ENCODE data around the gene POLR2E. TPM values are rescaled to one million over a fixed set of nuclear protein-coding genes. Genes with fewer than 3 reads are reported as not detected.
"Not testable (repeated sequence)": the region's sequence is repeated elsewhere in the genome, so short reads cannot be mapped to it uniquely, and the experiment has no call there.

The POLR2E gene
- total RNA-seq, 1 donor from 2014 or later, result 173 TPM

DNA sequence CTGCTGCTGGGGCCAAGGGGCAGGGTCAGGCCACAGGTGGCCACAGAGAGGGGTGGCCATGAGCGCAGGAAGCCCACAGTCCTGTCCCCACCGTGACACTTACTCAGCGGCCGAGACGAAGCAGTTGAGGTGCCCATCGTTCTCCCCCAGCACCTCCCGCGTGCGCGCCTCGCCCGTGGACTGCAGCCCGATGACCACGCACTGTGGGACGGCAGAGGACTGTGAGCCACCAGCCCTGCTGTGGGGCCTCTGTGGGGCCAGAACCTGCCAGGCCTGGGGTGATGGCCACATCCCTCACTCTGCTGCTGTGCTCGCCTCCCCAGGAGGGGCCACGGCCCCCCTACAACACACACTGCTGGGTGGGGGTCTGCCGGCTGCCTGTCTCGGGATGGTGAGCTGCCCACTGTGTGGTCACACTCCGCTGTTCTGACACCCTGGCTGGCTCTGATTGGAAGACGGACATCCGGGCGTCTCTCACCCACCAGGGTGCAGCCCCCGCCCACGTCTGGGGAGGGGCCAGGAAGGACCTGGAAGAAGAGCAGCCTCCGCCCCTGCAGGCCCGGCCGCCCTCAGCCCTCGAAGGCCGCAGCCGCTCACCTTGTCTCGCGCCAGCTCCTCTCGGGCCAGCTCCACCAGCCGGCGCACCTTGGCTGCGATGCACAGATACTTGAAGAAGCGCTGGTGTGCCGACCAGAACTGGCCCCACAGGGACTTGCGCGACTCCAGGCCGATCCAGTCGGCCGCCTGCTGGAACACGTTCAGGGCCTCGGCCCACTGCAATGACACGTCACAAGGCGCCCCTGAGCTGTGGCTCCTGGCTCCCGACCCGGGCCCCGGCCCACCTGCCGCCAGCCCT, 21.8 kb upstream of the POLR2E start:
- Mint-ChIP-seq H3K4me1 (peaks cover 5% of the 10 kb centered on the region), H3K36me3 (ENCODE audit: low read depth) (peaks cover 49% of the 10 kb centered on the region), H3K9me3 (no peaks in the 10 kb centered on the region), H3K4me3 (no peak overlapping the region), H3K27ac (no peak overlapping the region), H3K27me3 (no peaks in the 10 kb centered on the region)
- DNase-seq, result no peak
- ATAC-seq (ENCODE audit: low read depth), result no peak
- CTCF ChIA-PET, result no interaction called here
- POLR2A ChIA-PET, result interaction anchor here (0.6 to 1.5 kb wide), 3 partner anchors 14 to 108 kb away, joined by 3 to 9 read pairs (median 4); no protein-coding TSS in a partner anchor
- TF ChIP-seq, protein P1, sequence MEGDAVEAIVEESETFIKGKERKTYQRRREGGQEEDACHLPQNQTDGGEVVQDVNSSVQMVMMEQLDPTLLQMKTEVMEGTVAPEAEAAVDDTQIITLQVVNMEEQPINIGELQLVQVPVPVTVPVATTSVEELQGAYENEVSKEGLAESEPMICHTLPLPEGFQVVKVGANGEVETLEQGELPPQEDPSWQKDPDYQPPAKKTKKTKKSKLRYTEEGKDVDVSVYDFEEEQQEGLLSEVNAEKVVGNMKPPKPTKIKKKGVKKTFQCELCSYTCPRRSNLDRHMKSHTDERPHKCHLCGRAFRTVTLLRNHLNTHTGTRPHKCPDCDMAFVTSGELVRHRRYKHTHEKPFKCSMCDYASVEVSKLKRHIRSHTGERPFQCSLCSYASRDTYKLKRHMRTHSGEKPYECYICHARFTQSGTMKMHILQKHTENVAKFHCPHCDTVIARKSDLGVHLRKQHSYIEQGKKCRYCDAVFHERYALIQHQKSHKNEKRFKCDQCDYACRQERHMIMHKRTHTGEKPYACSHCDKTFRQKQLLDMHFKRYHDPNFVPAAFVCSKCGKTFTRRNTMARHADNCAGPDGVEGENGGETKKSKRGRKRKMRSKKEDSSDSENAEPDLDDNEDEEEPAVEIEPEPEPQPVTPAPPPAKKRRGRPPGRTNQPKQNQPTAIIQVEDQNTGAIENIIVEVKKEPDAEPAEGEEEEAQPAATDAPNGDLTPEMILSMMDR (IDR thresholded peaks at IDR 0.05), result no peak
- intact Hi-C loops (cut with micrococcal nuclease), result no loop called here

DNA sequence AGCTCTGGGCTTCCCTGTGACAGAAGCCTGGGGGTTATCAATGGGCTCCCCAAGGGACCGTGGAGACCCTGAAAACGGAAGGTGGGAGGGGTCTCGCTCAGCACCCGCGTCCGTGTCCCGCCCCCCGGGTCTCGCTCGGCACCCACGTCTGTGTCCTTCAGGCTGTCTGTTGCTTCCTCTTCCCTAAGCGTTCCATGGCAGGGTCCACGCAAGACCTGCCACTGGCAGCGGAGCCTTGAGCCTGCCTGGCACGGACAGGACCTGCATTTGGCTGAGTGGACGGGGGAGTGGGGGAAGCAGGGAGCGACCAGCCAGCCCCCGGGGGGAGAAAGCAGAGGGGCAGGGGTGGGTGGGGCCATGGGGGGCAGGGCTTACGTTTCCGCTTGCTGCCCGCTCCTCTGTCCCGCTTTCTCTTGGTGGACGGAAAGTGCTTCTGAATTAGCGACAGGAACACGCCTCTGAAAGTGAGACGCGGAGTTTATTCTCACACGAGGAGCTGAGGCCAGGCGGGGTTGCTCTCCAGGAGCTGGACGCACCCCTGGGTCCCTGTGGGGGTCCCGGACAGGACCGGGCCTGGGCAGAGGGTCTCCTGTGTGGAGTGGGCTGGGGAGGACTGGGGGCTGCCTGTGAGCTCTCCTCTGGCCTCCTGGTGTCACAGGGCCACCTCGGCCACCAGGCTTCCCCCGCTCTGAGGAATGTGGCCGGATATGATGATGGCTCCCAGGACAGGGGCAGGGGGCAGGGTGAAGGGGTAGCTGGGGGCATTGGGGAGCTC, 20.7 kb upstream of the POLR2E start:
- intact Hi-C loops (cut with micrococcal nuclease), result no loop called here
- TF ChIP-seq, protein P1 (IDR thresholded peaks at IDR 0.05), result no peak
- DNase-seq (no peak), ATAC-seq (ENCODE audit: low read depth) (no peak)
- no peak overlapping the region for H3K27ac Mint-ChIP-seq
- H3K9me3 Mint-ChIP-seq, result no peaks in the 10 kb centered on the region
- H3K4me1 Mint-ChIP-seq, result peaks cover 5% of the 10 kb centered on the region
- ChIA-PET POLR2A (no interaction called here), CTCF (no interaction called here)
- H3K4me3 Mint-ChIP-seq, result no peak overlapping the region
- H3K27me3 Mint-ChIP-seq, result no peaks in the 10 kb centered on the region
- H3K36me3 Mint-ChIP-seq (ENCODE audit: low read depth), result peaks cover 40% of the 10 kb centered on the region

DNA sequence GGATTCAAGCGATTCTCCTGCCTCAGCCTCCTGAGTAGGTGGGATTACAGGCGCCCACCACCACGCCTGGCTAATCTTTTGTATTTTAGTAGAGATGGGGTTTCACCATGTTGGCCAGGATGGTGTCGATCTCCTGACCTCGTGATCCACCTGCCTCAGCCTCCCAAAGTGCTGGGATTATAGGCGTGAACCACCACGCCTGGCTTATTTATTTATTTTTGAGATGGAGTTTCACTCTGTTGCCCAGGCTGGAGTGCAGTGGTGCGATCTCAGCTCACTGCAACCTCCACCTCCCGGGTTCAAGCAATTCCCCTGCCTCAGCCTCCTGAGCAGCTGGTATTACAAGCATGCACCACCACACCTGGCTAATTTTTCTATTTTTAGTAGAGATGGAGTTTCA, 19.6 kb upstream of the POLR2E start:
- peaks cover 36% of the 10 kb centered on the region for H3K36me3 Mint-ChIP-seq (ENCODE audit: low read depth)
- ATAC-seq (ENCODE audit: low read depth); DNase-seq; H3K4me3 Mint-ChIP-seq; POLR2A ChIA-PET; H3K4me1 Mint-ChIP-seq; H3K9me3 Mint-ChIP-seq; H3K27ac Mint-ChIP-seq; H3K27me3 Mint-ChIP-seq; CTCF ChIA-PET: not testable (repeated sequence)
- intact Hi-C loops (cut with micrococcal nuclease), result loop anchor here (5.0 kb wide), 1 partner anchor 78 kb away; no protein-coding TSS in a partner anchor

DNA sequence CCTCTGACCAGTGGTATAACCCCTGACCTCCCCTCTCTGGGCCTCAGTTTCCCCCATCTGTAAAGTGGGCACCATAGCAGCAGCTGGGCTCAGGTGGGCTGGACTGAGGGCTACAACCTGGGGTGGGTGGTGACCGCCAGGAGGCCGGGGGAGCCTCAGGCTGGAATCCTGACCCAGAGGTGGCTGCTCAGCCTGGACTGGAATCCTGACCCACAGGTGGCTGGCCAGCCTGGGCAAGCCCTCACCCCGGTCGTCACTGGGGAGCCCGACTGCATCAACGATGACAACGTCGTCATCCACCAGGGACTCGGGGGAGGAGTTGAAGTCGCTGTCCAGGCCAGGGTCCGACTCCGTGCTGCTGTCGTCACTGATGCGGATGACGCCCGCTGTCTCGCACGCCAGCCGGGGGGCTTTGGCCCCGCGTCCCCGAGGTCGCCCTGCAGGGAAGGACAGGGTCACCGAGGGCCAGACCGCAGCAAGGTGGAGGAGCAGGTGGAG, 18.9 kb upstream of the POLR2E start:
- no peak for DNase-seq
- Mint-ChIP-seq H3K27ac (no peak overlapping the region), H3K36me3 (ENCODE audit: low read depth) (peaks cover 34% of the 10 kb centered on the region), H3K4me1 (peaks cover 5% of the 10 kb centered on the region), H3K4me3 (no peak overlapping the region), H3K9me3 (no peaks in the 10 kb centered on the region), H3K27me3 (no peaks in the 10 kb centered on the region)
- CTCF ChIA-PET, result interaction anchor here (0.6 to 2.3 kb wide), 16 partner anchors 10 to 130 kb away, joined by 3 to 24 read pairs (median 5); partner anchors contain the start of genes ATP5F1D, SBNO2 and WDR18
- POLR2A ChIA-PET, result interaction anchor here (0.5 to 1.6 kb wide), 13 partner anchors 10 to 155 kb away, joined by 3 to 13 read pairs (median 5); partner anchors contain the start of genes CIRBP and GPX4
- intact Hi-C loops (cut with micrococcal nuclease), result loop anchor here (1.0 to 5.0 kb wide), 3 partner anchors 19 to 126 kb away; no protein-coding TSS in a partner anchor
- TF ChIP-seq, protein P1 (IDR thresholded peaks at IDR 0.05), result no peak
- ATAC-seq (ENCODE audit: low read depth), result no peak
